ENCODE results near the gene ATXN7L2.

Gene ATXN7L2

DNA sequence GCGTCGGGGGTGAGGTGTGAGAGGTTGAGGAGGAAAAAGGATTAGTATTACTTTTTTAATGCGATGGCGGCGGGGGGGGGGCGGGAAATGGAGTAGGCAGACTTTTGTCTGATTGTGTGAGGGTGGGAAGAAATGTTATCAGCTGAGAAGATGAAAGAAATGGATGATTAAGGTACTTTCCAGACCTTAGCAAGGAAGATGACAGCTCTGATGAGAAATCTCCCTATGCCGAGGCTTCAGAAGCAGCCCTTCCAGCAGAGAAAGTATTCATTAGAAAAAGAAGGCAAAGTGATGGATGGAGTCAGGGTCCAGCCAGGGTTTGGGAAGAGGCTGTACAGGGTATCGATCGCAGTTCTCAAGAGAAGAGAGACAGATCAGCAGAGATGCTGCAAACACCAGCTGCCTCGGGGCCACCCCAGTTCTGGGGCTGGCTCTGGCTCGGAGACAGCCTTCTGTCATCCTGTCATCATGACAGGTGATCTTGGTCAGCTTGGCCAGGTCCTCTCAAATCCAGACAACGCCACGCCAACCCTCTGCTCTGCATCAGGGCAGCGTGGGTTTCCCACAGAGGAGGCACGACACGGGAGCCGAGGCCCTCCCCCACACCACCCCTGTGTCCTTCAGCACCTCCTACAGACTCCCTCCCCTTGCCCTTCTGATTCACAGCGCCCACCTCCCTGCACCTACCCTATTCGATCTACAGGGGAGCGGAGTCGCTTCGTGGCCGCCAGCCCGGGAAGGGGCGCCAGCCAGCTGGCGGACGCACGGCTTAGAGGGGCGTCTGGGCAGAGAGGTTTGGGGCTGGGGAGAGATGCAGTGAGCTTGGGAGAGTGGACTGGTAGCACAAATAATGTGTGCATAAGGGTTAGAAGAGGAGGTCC, 674 bp upstream of the ATXN7L2 start:
- peak overlapping the region; percentile 82 for H3K27ac ChIP-seq
- H3K36me3 ChIP-seq, result no peaks in the 10 kb centered on the region
- H3K9me3 ChIP-seq, result no peaks in the 10 kb centered on the region
- peak overlapping the region; percentile 73 to 76 for H3K4me3 ChIP-seq (ENCODE audit: low read depth in 1 of 2, low read length in 1 of 2)
- peaks cover 15 to 17% of the 10 kb centered on the region in 2 experiments for H3K4me1 ChIP-seq (ENCODE audit: control insufficient read depth in 1 of 2, insufficient read depth in 1 of 2, low read depth in 1 of 2, low read length in 1 of 2)
- TF ChIP-seq, protein P1, sequence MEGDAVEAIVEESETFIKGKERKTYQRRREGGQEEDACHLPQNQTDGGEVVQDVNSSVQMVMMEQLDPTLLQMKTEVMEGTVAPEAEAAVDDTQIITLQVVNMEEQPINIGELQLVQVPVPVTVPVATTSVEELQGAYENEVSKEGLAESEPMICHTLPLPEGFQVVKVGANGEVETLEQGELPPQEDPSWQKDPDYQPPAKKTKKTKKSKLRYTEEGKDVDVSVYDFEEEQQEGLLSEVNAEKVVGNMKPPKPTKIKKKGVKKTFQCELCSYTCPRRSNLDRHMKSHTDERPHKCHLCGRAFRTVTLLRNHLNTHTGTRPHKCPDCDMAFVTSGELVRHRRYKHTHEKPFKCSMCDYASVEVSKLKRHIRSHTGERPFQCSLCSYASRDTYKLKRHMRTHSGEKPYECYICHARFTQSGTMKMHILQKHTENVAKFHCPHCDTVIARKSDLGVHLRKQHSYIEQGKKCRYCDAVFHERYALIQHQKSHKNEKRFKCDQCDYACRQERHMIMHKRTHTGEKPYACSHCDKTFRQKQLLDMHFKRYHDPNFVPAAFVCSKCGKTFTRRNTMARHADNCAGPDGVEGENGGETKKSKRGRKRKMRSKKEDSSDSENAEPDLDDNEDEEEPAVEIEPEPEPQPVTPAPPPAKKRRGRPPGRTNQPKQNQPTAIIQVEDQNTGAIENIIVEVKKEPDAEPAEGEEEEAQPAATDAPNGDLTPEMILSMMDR (IDR thresholded peaks at IDR 0.05), result no peak
- peaks cover 54% of the 10 kb centered on the region for H3K27me3 ChIP-seq

DNA sequence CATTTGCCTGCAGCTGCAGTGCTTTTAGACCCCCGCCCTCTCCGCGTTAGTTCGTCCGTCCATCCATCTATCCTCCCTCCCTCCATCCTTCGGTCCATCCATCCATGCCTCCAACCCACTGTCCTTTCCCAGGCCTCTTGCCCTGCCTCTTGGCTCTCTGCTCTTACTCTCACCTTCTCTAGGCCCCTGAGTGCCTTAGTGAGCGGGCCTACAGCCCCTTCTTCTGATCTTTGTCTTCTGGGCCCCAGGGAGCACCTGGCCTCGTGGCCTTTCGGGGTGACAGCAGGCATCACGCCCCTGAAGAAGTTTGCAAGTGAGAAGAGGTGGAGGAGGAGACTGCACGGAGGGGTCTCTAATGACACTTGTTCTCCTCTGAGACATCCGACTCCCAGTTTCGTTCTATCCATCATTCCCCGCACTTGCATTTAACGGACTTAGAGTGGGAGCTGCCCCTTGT, 842 bp downstream of the ATXN7L2 start:
- Histone ChIP-seq H3K36me3 (no peaks in the 10 kb centered on the region), H3K4me1 (ENCODE audit: control insufficient read depth in 1 of 2, insufficient read depth in 1 of 2, low read depth in 1 of 2, low read length in 1 of 2) (peaks cover 15 to 17% of the 10 kb centered on the region in 2 experiments), H3K27ac (peak overlapping the region; percentile 82), H3K4me3 (ENCODE audit: low read depth in 1 of 2, low read length in 1 of 2) (peak overlapping the region; percentile 73 to 76), H3K9me3 (no peaks in the 10 kb centered on the region), H3K27me3 (peaks cover 39% of the 10 kb centered on the region)
- TF ChIP-seq, protein P1 (IDR thresholded peaks at IDR 0.05), result no peak

- Histone ChIP-seq H3K27me3 (peaks cover 35% of the 10 kb centered on the region), H3K4me3 (ENCODE audit: low read depth in 1 of 2, low read length in 1 of 2) (no peak overlapping the region), H3K27ac (no peak overlapping the region), H3K9me3 (no peaks in the 10 kb centered on the region), H3K4me1 (ENCODE audit: control insufficient read depth in 1 of 2, insufficient read depth in 1 of 2, low read depth in 1 of 2, low read length in 1 of 2) (peaks cover 15 to 17% of the 10 kb centered on the region in 2 experiments), H3K36me3 (no peaks in the 10 kb centered on the region)
- TF ChIP-seq, protein P1 (IDR thresholded peaks at IDR 0.05), result no peak
These were observed 1.3 kb downstream of the ATXN7L2 start for GRCh38 chr1:109485001-109485400.

DNA sequence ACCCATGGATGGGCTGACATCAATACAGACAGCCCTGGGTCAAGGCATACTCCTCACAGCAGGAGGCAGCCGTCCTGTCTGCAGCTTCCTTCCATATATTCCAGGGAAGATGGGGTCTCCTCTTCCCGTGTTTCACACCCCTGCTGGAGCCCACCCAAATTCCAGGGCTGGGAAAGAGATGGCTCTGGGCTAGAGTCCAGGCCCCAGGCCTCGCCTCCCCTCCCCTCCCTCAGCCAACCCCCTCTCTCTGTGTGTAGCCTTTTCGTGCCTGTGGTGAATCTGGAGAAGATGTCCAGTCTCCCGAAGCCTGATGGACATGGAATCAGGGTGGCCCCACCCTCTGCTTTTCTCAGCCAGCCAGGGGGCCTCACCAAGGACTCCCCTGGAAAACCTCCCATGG, 3.6 kb downstream of the ATXN7L2 start:
- Histone ChIP-seq H3K27ac (no peak overlapping the region), H3K9me3 (no peaks in the 10 kb centered on the region), H3K4me3 (ENCODE audit: low read depth in 1 of 2, low read length in 1 of 2) (no peak overlapping the region), H3K36me3 (no peaks in the 10 kb centered on the region), H3K27me3 (peaks cover 12% of the 10 kb centered on the region), H3K4me1 (ENCODE audit: control insufficient read depth in 1 of 2, insufficient read depth in 1 of 2, low read depth in 1 of 2, low read length in 1 of 2) (peaks cover 15 to 17% of the 10 kb centered on the region in 2 experiments)
- TF ChIP-seq, protein P1 (IDR thresholded peaks at IDR 0.05), result no peak

DNA sequence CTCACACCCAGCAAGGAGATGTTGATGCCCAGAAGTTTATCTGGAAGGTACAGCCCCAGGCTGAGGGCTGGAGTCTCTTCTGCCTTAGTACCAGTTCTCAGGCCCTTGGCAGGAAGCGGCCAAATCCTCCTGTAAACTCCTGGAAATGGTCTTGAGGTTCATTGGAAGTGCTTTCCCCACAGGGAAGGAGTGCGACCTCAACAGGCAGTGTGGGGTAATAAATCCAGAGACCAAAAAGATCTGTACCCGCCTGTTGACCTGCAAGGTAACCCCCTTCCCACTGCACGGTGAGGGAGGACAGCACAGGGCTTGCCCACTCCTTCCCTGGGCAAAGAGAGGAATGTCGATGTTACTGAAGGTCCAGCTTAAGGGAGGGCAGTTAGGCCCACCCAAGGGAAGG, 4.5 kb downstream of the ATXN7L2 start:
- no peaks in the 10 kb centered on the region for H3K36me3 ChIP-seq
- no peaks in the 10 kb centered on the region for H3K9me3 ChIP-seq
- peaks cover 3% of the 10 kb centered on the region for H3K27me3 ChIP-seq
- peaks cover 11 to 12% of the 10 kb centered on the region in 2 experiments for H3K4me1 ChIP-seq (ENCODE audit: control insufficient read depth in 1 of 2, insufficient read depth in 1 of 2, low read depth in 1 of 2, low read length in 1 of 2)
- TF ChIP-seq, protein P1 (IDR thresholded peaks at IDR 0.05), result no peak
- no peak overlapping the region for H3K27ac ChIP-seq
- no peak overlapping the region for H3K4me3 ChIP-seq (ENCODE audit: low read depth in 1 of 2, low read length in 1 of 2)
